Neural cell (in vitro differentiated cells): ENCODE results near the gene RSPO3. TPM values are rescaled to one million over a fixed set of nuclear protein-coding genes. Genes with fewer than 3 reads are reported as not detected.

Source experiments
- H2AFZ ChIP-seq: fragments of 200-600, 300-800 bp; sonication (generic), shearing (Covaris generic); 2 replicates; pipeline ENCODE4 v1.6.0; 2014; ENCODE audit warnings: low read depth, mild to moderate bottlenecking, antibody characterized with exemption, low read length, moderate library complexity
- H3F3A ChIP-seq: fragments of 200-600 bp; shearing (Covaris generic); 2 replicates; pipeline ENCODE4 v1.6.1; 2016; ENCODE audit warnings: mild to moderate bottlenecking, moderate library complexity, mixed read lengths, antibody characterized with exemption, low read length; ENCODE audit not compliant: insufficient read depth, poor library complexity, severe bottlenecking
- H3K27ac ChIP-seq: fragments of 200-600, 300-800 bp; sonication (generic), shearing (Covaris generic); 2 replicates; pipeline ENCODE4 v1.5.1; 2014; ENCODE audit warnings: mild to moderate bottlenecking, low read length, moderate library complexity
- H3K27me3 ChIP-seq: fragments of 300-800, 200-600 bp; sonication (generic), shearing (Covaris generic); 2 replicates; pipeline ENCODE4 v1.6.0; 2014; ENCODE audit warnings: mild to moderate bottlenecking, low read depth, low read length, moderate library complexity; ENCODE audit not compliant: insufficient read depth
- H3K36me3 ChIP-seq: fragments of 300-800, 200-600 bp; sonication (generic), shearing (Covaris generic); 2 replicates; pipeline ENCODE4 v1.5.1; 2014; ENCODE audit warnings: mild to moderate bottlenecking, antibody characterized with exemption, low read length, moderate library complexity; ENCODE audit not compliant: insufficient read depth
- H3K4me2 ChIP-seq: fragments of 300-800, 200-600 bp; sonication (generic), shearing (Covaris generic); 2 replicates; pipeline ENCODE4 v1.6.0; 2014; ENCODE audit warnings: mild to moderate bottlenecking, low read length
- H3K4me3 ChIP-seq: fragments of 300-800, 200-600 bp; sonication (generic), shearing (Covaris generic); 2 replicates; pipeline ENCODE4 v1.5.1; 2014; ENCODE audit warnings: mild to moderate bottlenecking, low read length, moderate library complexity
- H3K79me2 ChIP-seq: fragments of 200-600 bp; shearing (Covaris generic); replicated peaks from 2 replicates; pipeline ENCODE4 v1.6.0; 2014; ENCODE audit warnings: mild to moderate bottlenecking, low read length, moderate library complexity; ENCODE audit not compliant: insufficient read depth
- H3K9ac ChIP-seq: fragments of 300-800, 200-600 bp; sonication (generic), shearing (Covaris generic); 2 replicates; pipeline ENCODE4 v1.6.1; 2016; ENCODE audit warnings: mild to moderate bottlenecking, low read length, mixed read lengths
- H3K9me2 ChIP-seq: fragments of 200-600 bp; shearing (Covaris generic); 2 replicates; pipeline ENCODE4 v1.6.1; 2016; ENCODE audit warnings: mild to moderate bottlenecking, low read length, mixed read lengths; ENCODE audit not compliant: insufficient read depth
- H3K9me3 ChIP-seq: fragments of 200-600, 300-800 bp; sonication (generic), shearing (Covaris generic); 2 replicates; pipeline ENCODE4 v1.6.1; 2016; ENCODE audit warnings: mild to moderate bottlenecking, mixed run types, low read length, moderate library complexity, mixed read lengths
- H4K20me1 ChIP-seq: fragments of 200-600 bp; shearing (Covaris generic); 2 replicates; pipeline ENCODE4 v1.6.1; 2016; ENCODE audit warnings: mild to moderate bottlenecking, mixed run types; ENCODE audit not compliant: insufficient read depth
- EP300 ChIP-seq: fragments of 450-650 bp; conservative IDR thresholded peaks from 2 replicates; pipeline ENCODE4 v1.6.1; 2014; ENCODE audit warnings: antibody characterized with exemption, mild to moderate bottlenecking, moderate library complexity; ENCODE audit not compliant: poor library complexity, severe bottlenecking
- EZH2 ChIP-seq: fragments of 200-600, 300-800 bp; shearing (Covaris generic), sonication (generic); IDR thresholded peaks from 2 replicates; pipeline ENCODE4 v1.6.1; 2014; ENCODE audit warnings: antibody characterized with exemption, low read length, borderline replicate concordance, mild to moderate bottlenecking; ENCODE audit not compliant: insufficient read depth, poor library complexity, severe bottlenecking
- MXI1 ChIP-seq: fragments of 450-650 bp; conservative IDR thresholded peaks from 2 replicates; pipeline ENCODE4 v1.6.1; 2014; ENCODE audit warnings: antibody characterized with exemption, mild to moderate bottlenecking; ENCODE audit not compliant: poor library complexity, severe bottlenecking
- POLR2AphosphoS5 ChIP-seq: IDR thresholded peaks from 2 replicates; pipeline ENCODE4 v1.6.1; 2012
- RAD21 ChIP-seq: fragments of 450-650 bp; conservative IDR thresholded peaks from 2 replicates; pipeline ENCODE4 v1.6.1; 2014; ENCODE audit warnings: antibody characterized with exemption, mild to moderate bottlenecking, moderate library complexity
- polyA plus RNA-seq: library from polyadenylated mRNA; depleted of rRNA; stranded (reverse); fragments of >200 nt; gene quantifications from 2 replicates; pipeline ENCODE4 v1.2.3, GENCODE V29; 2014
- TF ChIP-seq, protein P1 (sequence below): IDR thresholded peaks from 2 replicates; pipeline ENCODE4 v1.6.1; 2012; ENCODE audit warnings: borderline replicate concordance
- TF ChIP-seq, protein P2 (sequence below): fragments of 450-650 bp; IDR thresholded peaks from 2 replicates; pipeline ENCODE4 v1.5.1; 2014; ENCODE audit warnings: antibody characterized with exemption, mild to moderate bottlenecking, moderate library complexity; ENCODE audit not compliant: poor library complexity, severe bottlenecking

The RSPO3 gene
- polyA plus RNA-seq, 1 donor from 2014 or later, result 0.48 TPM

DNA sequence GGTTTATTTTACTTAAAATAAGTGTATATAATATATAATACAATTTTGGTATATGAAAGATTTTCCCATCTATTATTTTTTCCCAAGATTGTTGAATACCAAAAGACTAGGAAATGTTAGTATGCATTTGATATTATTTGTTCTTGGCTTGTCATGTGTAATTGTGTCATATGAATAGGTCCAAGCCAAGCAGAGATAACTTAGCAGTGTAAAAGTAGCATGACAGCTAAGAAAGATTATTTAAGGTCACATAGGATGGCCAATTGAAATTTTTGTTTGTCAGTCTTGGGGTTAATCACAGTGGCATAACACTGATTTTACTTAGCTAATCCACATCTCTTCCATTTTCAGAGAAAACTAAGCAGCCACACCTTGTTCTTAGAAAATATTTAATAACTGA lies 38.8 kb upstream of the RSPO3 start:
- H3K79me2 ChIP-seq, result no peaks in the 10 kb centered on the region
- H3F3A ChIP-seq, result no peaks in the 10 kb centered on the region
- no peak overlapping the region for H2AFZ ChIP-seq
- H3K4me3 ChIP-seq, result no peak overlapping the region
- no peaks in the 10 kb centered on the region for H3K27me3 ChIP-seq
- no peaks in the 10 kb centered on the region for H4K20me1 ChIP-seq
- no peaks in the 10 kb centered on the region for H3K9me3 ChIP-seq
- H3K9me2 ChIP-seq, result no peaks in the 10 kb centered on the region
- no peak overlapping the region for H3K4me2 ChIP-seq
- no peaks in the 10 kb centered on the region for H3K36me3 ChIP-seq
- TF ChIP-seq RAD21, result no peak
- no peak for TF ChIP-seq MXI1
- TF ChIP-seq, protein P1, sequence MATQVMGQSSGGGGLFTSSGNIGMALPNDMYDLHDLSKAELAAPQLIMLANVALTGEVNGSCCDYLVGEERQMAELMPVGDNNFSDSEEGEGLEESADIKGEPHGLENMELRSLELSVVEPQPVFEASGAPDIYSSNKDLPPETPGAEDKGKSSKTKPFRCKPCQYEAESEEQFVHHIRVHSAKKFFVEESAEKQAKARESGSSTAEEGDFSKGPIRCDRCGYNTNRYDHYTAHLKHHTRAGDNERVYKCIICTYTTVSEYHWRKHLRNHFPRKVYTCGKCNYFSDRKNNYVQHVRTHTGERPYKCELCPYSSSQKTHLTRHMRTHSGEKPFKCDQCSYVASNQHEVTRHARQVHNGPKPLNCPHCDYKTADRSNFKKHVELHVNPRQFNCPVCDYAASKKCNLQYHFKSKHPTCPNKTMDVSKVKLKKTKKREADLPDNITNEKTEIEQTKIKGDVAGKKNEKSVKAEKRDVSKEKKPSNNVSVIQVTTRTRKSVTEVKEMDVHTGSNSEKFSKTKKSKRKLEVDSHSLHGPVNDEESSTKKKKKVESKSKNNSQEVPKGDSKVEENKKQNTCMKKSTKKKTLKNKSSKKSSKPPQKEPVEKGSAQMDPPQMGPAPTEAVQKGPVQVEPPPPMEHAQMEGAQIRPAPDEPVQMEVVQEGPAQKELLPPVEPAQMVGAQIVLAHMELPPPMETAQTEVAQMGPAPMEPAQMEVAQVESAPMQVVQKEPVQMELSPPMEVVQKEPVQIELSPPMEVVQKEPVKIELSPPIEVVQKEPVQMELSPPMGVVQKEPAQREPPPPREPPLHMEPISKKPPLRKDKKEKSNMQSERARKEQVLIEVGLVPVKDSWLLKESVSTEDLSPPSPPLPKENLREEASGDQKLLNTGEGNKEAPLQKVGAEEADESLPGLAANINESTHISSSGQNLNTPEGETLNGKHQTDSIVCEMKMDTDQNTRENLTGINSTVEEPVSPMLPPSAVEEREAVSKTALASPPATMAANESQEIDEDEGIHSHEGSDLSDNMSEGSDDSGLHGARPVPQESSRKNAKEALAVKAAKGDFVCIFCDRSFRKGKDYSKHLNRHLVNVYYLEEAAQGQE, result no peak
- TF ChIP-seq EP300, result no peak
- TF ChIP-seq, protein P2, sequence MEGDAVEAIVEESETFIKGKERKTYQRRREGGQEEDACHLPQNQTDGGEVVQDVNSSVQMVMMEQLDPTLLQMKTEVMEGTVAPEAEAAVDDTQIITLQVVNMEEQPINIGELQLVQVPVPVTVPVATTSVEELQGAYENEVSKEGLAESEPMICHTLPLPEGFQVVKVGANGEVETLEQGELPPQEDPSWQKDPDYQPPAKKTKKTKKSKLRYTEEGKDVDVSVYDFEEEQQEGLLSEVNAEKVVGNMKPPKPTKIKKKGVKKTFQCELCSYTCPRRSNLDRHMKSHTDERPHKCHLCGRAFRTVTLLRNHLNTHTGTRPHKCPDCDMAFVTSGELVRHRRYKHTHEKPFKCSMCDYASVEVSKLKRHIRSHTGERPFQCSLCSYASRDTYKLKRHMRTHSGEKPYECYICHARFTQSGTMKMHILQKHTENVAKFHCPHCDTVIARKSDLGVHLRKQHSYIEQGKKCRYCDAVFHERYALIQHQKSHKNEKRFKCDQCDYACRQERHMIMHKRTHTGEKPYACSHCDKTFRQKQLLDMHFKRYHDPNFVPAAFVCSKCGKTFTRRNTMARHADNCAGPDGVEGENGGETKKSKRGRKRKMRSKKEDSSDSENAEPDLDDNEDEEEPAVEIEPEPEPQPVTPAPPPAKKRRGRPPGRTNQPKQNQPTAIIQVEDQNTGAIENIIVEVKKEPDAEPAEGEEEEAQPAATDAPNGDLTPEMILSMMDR, result no peak
- H3K9ac ChIP-seq, result no peak overlapping the region
- no peak overlapping the region for H3K27ac ChIP-seq

DNA sequence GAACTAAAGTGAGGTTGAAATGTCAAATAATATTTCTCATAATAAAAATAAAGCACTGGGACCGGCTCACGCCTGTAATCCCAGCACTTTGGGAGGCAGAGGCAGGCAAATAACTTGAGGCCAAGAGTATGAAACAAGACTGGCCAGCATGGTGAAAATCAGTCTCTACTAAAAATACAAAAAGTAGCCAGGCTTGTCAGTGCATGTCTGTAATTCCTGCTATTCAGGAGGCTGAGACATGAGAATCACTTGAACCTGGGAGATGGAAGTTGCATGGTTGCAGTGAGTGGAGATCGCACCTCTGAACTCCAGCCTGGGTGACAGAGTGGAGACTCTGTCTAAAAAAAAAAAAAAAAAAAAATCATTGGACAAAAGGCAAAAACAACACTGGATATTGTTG lies 38.4 kb upstream of the RSPO3 start:
- no peaks in the 10 kb centered on the region for H3K27me3 ChIP-seq
- H3K4me2 ChIP-seq, result no peak overlapping the region
- no peak overlapping the region for H3K27ac ChIP-seq
- H3K9me2 ChIP-seq, result no peaks in the 10 kb centered on the region
- H3K9me3 ChIP-seq, result no peaks in the 10 kb centered on the region
- no peak overlapping the region for H3K4me3 ChIP-seq
- no peaks in the 10 kb centered on the region for H4K20me1 ChIP-seq
- TF ChIP-seq POLR2AphosphoS5 (no peak), EZH2 (no peak), MXI1 (no peak)
- TF ChIP-seq, protein P2, result no peak
- no peaks in the 10 kb centered on the region for H3F3A ChIP-seq
- no peak overlapping the region for H3K9ac ChIP-seq
- H3K79me2 ChIP-seq, result no peaks in the 10 kb centered on the region
- no peaks in the 10 kb centered on the region for H3K36me3 ChIP-seq
- no peak overlapping the region for H2AFZ ChIP-seq
